Caco-2 (cell line): ENCODE data around the gene PLEKHG2. TPM values are rescaled to one million over a fixed set of nuclear protein-coding genes. Genes with fewer than 3 reads are reported as not detected.

Experiments
- BruUV-seq: library from RNA; stranded (reverse); fragments of 400-500 nt; replicated peaks from 2 replicates; lab custom pipeline; 2021; lab: Mats Ljungman, UMichigan
- CTCF ChIA-PET: fragments of 300-600 bp; sonication (Branson Sonifier 250); formaldehyde crosslinking; loops from one replicate; lab custom pipeline; 2022; ENCODE audit warnings: antibody characterized with exemption; lab: Charles Lee
- POLR2A ChIA-PET: fragments of 300-600 bp; sonication (Branson Sonifier 250); formaldehyde crosslinking; loops from one replicate; lab custom pipeline; 2022; ENCODE audit warnings: antibody characterized with exemption; lab: Charles Lee
- DNase-seq, 2 experiments: peaks; one replicate each; pipeline versions ENCODE4 v3.0.0 to v3.0.0-alpha.2; 2020 to 2022
- H3K27me3 ChIP-seq: replicated peaks from 2 replicates; pipeline ENCODE4 v1.6.0; 2011; ENCODE audit warnings: low read length; ENCODE audit not compliant: control insufficient read depth, insufficient read depth
- H3K36me3 ChIP-seq: 2 replicates; pipeline ENCODE4 v1.5.1; 2011; ENCODE audit warnings: low read length; ENCODE audit not compliant: control insufficient read depth, insufficient read depth
- H3K4me1 ChIP-seq: fragments of 250-450 bp; sonication (Bioruptor Pico); 2 replicates; pipeline ENCODE4 v1.5.1; 2020; ENCODE audit warnings: mild to moderate bottlenecking
- H3K4me3 ChIP-seq: 2 replicates; pipeline ENCODE4 v1.5.1; 2011; ENCODE audit warnings: low read depth, mild to moderate bottlenecking, control low read depth, low read length
- H3K9me3 ChIP-seq: fragments of 250-450 bp; sonication (Bioruptor Pico); 2 replicates; pipeline ENCODE4 v1.5.1; 2020; ENCODE audit warnings: mild to moderate bottlenecking, moderate library complexity
- H3K27ac Mint-ChIP-seq: one replicate; pipeline ENCODE4 v1.8.0; 2022; ENCODE audit warnings: mixed read lengths; ENCODE audit not compliant: unreplicated experiment
- H3K27me3 Mint-ChIP-seq: one replicate; pipeline ENCODE4 v1.8.0; 2022; ENCODE audit warnings: mixed read lengths; ENCODE audit not compliant: insufficient read depth, unreplicated experiment
- H3K36me3 Mint-ChIP-seq: one replicate; pipeline ENCODE4 v1.8.0; 2022; ENCODE audit warnings: mild to moderate bottlenecking, mixed read lengths; ENCODE audit not compliant: insufficient read depth, unreplicated experiment
- H3K4me1 Mint-ChIP-seq: one replicate; pipeline ENCODE4 v1.8.0; 2022; ENCODE audit warnings: low read depth, mixed read lengths; ENCODE audit not compliant: unreplicated experiment
- H3K4me3 Mint-ChIP-seq: one replicate; pipeline ENCODE4 v1.8.0; 2022; ENCODE audit warnings: mild to moderate bottlenecking, moderate library complexity, mixed read lengths; ENCODE audit not compliant: unreplicated experiment
- H3K9me3 Mint-ChIP-seq: one replicate; pipeline ENCODE4 v1.8.0; 2022; ENCODE audit warnings: mixed read lengths; ENCODE audit not compliant: unreplicated experiment
- CTCF ChIP-seq, 2 experiments: fragments of 200-600 bp in 1 of 2; IDR thresholded peaks; 1 replicate in 1 of 2; 2 replicates in 1 of 2; pipeline versions ENCODE4 v1.5.1 to v1.8.0; 2011 to 2022; ENCODE audit warnings: antibody characterized with exemption in 1 of 2, control low read depth in 1 of 2, inconsistent platforms in 1 of 2, low read depth in 1 of 2, low read length in 1 of 2, mild to moderate bottlenecking in 1 of 2, moderate library complexity in 1 of 2; ENCODE audit not compliant: insufficient read depth in 1 of 2, severe bottlenecking in 1 of 2, unreplicated experiment in 1 of 2
- intact Hi-C: fragments of 100-400 bp; cut with micrococcal nuclease; formaldehyde crosslinking; loops from one replicate; pipeline ENCODE4 v1.10.0; 2022; ENCODE audit not compliant: unreplicated experiment
- total RNA-seq: library from RNA; stranded (reverse); gene quantifications from 2 replicates; pipeline ENCODE4 v1.2.3, GENCODE V29; 2022

Gene PLEKHG2
- total RNA-seq, 1 experiment from 2014 or later, result 49.8 TPM

- Histone ChIP-seq H3K4me1 (peaks cover 27% of the 10 kb centered on the region), H3K36me3 (peaks cover 12% of the 10 kb centered on the region), H3K27me3 (no peaks in the 10 kb centered on the region), H3K9me3 (no peaks in the 10 kb centered on the region), H3K4me3 (no peak overlapping the region)
- Mint-ChIP-seq H3K9me3 (no peaks in the 10 kb centered on the region), H3K27me3 (no peaks in the 10 kb centered on the region), H3K4me1 (no peaks in the 10 kb centered on the region), H3K36me3 (peaks cover 64% of the 10 kb centered on the region), H3K4me3 (peak overlapping the region; percentile 51), H3K27ac (peak overlapping the region; percentile 79)
- BruUV-seq, result no TSS peak
- intact Hi-C loops, result loop anchor here (1.0 kb wide), 1 partner anchor 16 kb away; the partner anchor contains the start of gene PLEKHG2
- ChIA-PET CTCF (interaction anchor here (0.6 to 1.7 kb wide), 6 partner anchors 12 to 920 kb away, joined by 3 to 9 read pairs (median 5); partner anchors contain the start of genes C19orf47 and PLD3), POLR2A (interaction anchor here (0.5 to 1.9 kb wide), 6 partner anchors 7 to 86 kb away, joined by 3 to 34 read pairs (median 5); partner anchors contain the start of genes RPS16, SAMD4B and ZFP36)
- peak; percentile 79 to 90 for DNase-seq
- no peak for TF ChIP-seq CTCF (IDR thresholded peaks at IDR 0.05; ENCODE audit: insufficient read depth in 1 of 2, low read depth in 1 of 2, low read length in 1 of 2, severe bottlenecking in 1 of 2, unreplicated experiment in 1 of 2)
Measured at GRCh38 chr19:39428283-39429112, 16.0 kb downstream of the PLEKHG2 start.

DNA sequence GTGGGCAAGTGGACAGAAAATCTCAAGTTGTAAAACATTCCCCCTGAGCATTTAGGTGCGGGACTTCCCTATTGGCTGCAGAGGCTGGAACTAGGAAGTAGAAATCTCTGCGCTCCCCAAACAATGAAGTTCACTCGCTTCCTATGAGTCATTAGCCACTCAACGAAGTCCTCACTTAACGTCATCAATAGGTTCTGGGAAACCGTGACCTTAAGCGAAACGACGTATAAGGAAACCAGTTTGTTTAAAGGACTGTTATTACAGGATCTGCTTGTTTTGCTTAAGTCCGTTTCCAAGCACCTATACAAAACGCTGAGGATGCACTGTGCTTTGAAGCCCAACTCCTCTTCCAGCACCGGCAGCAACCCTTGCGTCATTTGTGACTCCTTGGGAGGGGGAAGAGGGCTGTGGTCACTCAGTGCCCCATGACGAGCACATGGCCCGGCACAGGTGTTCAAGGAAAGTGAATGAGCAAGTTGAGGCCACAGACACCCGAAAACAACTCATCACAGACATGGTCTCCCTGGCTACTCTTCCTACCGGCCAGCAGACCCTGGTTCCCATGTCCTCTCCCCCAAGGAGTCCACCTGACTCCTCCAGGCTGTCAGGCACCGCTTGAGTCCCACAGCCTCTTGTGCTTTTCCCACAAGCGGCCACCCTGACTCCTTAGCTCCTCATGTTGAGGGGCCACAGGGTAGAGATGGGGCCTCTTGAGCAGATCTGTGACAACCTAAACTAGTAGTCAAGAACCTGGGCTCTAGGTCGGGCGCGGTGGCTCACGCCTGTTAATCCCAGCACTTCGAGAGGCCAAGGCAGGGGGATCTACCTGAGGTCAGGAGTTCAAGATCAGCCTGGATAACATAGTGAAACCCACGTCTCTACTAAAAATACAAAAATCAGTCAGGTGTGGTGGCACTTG lies 18.5 kb downstream of the PLEKHG2 start:
- peak; percentile 56 to 69 for DNase-seq
- Histone ChIP-seq H3K4me3 (no peak overlapping the region), H3K36me3 (peaks cover 7% of the 10 kb centered on the region), H3K9me3 (no peaks in the 10 kb centered on the region), H3K4me1 (peaks cover 38% of the 10 kb centered on the region), H3K27me3 (no peaks in the 10 kb centered on the region)
- no peak overlapping the region for H3K4me3 Mint-ChIP-seq
- H3K9me3 Mint-ChIP-seq, result no peaks in the 10 kb centered on the region
- BruUV-seq, result no TSS peak
- peaks cover 78% of the 10 kb centered on the region for H3K36me3 Mint-ChIP-seq
- intact Hi-C loops, result no loop called here
- peak overlapping the region; percentile 84 for H3K27ac Mint-ChIP-seq
- H3K4me1 Mint-ChIP-seq, result peaks cover 7% of the 10 kb centered on the region
- ChIA-PET CTCF (interaction anchor here (1.0 kb wide), 1 partner anchor 33 kb away, joined by 3 read pairs; no protein-coding TSS in a partner anchor), POLR2A (interaction anchor here (0.9 kb wide), 1 partner anchor 14 kb away, joined by 4 read pairs; the partner anchor contains the start of gene SUPT5H)
- TF ChIP-seq CTCF (IDR thresholded peaks at IDR 0.05; ENCODE audit: insufficient read depth in 1 of 2, low read depth in 1 of 2, low read length in 1 of 2, severe bottlenecking in 1 of 2, unreplicated experiment in 1 of 2), result no peak
- H3K27me3 Mint-ChIP-seq, result no peaks in the 10 kb centered on the region

DNA sequence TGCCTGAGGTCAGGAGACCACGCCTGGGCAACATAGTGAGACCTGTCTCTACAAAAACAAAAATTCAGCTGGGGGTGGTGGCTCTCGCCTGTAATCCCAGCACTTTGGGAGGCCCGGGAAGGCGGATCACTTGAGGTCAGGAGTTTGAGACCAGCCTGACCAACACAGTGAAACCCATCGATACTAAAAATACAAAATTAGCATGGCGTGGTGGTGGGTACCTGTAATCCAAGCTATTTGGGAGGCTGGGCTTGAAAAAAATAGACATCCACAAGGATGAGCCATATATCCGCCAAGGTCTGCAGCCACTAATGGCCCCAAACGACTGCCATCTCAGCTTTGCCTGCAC lies 20.2 kb downstream of the PLEKHG2 start:
- DNase-seq, result no peak
- CTCF ChIA-PET, result no interaction called here
- no peak for TF ChIP-seq CTCF (IDR thresholded peaks at IDR 0.05; ENCODE audit: insufficient read depth in 1 of 2, low read depth in 1 of 2, low read length in 1 of 2, severe bottlenecking in 1 of 2, unreplicated experiment in 1 of 2)
- intact Hi-C loops, result no loop called here
- Histone ChIP-seq H3K4me1 (peaks cover 33% of the 10 kb centered on the region), H3K36me3 (peaks cover 7% of the 10 kb centered on the region), H3K9me3 (no peaks in the 10 kb centered on the region), H3K27me3 (no peaks in the 10 kb centered on the region), H3K4me3 (no peak overlapping the region)
- Mint-ChIP-seq H3K4me3 (no peak overlapping the region), H3K27me3 (no peaks in the 10 kb centered on the region), H3K4me1 (peaks cover 18% of the 10 kb centered on the region), H3K9me3 (no peaks in the 10 kb centered on the region), H3K27ac (no peak overlapping the region), H3K36me3 (peaks cover 85% of the 10 kb centered on the region)
- BruUV-seq, result no TSS peak
- POLR2A ChIA-PET, result interaction anchor here (0.6 to 1.1 kb wide), 4 partner anchors 15 to 70 kb away, joined by 3 read pairs; partner anchors contain the start of gene PLEKHG2
